ENCODE data around the gene ITGA5.

The ITGA5 gene

GRCh38 chr12:54388237-54389133 is 30.6 kb downstream of the ITGA5 start:
- DNase-seq = no peak

DNA sequence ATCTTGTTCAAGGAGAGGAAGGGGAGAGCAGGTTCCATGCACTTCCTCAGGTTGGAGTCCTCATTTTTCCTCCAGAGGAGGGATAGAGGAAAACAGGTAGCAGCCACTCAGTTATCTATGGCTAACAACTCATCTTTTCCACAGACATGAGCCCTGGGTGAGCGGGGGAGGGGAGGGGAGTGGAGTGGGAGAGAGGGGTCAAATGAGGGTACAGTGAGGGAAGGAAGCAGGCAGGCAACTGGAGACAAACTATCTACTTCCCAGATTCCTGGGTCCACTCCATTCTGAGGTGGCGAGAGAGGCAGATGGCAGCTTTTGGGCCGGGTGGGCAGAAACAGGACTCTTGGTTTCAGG is 32.0 kb downstream of the ITGA5 start:
- no peak for DNase-seq

DNA sequence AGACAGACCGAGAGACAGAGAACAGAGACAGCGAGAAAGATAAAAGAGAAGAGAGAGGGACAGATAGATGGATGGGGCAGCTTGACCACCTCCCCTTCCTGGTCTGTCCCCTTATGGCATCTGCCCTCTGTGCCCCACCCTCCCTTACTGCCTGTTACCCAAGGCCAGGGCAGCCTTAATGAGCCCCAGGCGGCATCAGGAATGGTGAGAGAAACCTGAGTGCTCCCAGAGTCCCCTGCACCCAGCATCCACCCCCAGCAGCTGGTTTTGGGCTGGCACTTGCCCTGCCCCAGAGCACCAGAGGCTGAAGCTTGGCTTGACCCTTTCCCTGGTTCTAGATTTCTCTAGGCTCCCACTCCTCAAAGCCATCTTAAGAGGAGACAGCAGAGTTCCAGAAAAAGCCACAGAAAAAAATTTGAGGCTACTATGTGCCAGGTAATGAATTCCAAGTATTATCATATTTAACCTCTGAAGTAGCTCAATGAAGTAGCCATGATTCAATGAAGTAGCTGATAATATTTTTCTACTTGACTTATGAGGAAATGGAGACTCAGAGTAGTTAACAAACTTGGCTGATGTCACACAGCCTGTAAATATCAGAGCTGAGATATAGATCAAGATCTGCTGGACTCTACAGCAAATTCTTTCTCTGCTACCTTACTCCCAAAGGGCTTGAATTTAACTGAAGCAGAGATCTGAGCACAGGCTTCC is 32.5 kb downstream of the ITGA5 start:
- no peak for DNase-seq

- no peak for DNase-seq
Measured at GRCh38 chr12:54385251-54385914, 33.7 kb downstream of the ITGA5 start.

- no peak for DNase-seq
Measured at GRCh38 chr12:54384591-54385041, 34.5 kb downstream of the ITGA5 start, which contains the start of gene ZNF385A. Gene ZNF385A (minus strand): TSS chr12:54384733. CDS start chr12:54384514, 219 bp downstream.

DNA sequence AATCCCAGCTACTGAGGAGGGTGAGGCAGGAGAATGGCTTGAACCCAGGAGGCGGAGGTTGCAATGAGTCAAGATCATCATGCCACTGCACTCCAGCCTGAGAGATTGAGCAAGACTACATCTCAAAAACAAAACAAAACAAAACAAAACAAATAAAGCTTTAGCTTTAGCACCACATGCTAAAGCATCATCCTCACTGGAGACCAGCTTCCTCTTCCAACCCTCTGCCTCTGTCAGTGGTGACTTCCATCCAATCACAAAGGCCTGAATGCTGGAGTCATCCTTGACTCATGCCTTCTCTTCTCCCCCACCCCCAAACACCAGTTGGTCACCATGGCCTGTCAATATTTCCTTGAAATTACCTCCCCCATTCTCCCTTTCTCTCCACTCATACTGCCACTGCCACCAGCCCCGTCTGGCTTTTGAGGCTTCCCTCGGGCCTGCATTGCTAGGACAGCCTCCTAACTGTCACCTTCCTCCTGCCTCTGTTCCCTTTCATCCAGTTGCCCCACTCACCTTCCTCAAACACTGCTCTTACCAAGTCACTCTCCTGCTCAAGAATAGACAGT is 35.9 kb downstream of the ITGA5 start:
- DNase-seq = peak; percentile 91

- DNase-seq = no peak
Measured at GRCh38 chr12:54381136-54381535, 37.9 kb downstream of the ITGA5 start.

DNA sequence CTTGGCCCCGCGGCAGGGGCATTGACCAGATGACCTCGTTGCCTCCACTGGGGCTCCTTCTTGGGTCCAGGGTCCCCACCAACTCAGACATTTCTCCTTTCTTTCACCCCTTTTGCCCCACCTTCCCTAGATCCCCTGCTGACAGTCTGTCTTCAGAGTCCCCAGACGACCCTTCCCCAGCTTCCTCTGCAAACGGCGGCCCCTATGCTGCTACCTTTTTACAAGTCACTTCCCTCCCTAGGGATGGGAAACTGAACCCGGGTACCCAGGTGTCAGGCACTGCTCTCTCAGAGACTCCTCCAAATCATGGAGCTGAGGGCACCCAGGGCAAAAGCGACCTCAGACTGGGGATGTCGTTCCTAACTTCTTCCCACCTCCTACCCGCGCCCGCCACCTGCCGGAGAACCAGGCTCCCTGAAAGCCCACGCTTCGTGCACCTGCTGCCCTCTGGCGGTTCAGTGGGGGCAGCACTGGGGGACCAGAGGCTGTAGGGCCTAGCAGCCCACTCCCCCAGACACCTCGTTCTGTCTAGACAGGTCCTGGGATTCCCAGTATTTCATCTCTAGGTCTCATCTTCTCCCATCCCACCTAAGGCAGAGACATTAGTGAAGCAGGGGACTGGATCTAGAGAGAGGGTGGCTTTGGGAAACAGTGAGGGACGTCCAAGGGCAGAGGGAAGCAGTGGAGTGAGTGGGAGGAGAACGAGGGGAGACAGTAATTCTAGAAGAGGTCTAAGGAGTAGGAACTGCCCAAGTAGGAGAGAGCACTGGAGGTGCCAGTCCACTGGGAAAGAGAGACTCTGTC is 39.5 kb downstream of the ITGA5 start:
- DNase-seq = peak; percentile 84

DNA sequence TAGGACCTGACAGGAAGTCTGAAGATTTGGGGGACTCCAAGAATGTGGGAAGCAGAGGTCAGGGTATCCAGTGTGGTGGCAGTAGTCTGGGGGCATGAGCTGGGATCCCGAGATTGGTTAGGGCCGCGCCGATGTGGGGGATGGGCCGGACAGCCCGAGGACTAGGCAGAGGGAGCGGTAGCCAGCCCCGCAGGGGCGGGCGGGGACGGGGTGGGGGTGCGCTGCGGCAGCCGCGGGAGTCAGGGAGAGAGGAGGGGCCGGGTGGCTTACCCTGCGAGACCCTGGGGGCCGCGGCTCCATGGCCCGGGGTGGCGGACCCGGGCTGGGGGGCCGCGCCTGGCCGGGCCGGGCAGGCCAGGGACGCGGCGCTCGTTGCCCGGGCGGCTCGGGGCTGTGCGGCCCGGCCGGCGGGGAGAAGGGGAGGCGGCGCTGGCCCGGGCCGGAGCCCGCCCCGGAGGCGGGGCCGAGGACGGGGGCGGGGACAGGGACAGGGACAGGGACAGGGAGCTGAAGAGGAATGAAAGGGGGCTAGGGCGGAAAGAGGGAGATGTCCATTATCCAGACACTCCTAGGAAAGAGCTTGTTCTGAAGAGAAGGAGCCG is 40.2 kb downstream of the ITGA5 start:
- peak; percentile 65 for DNase-seq

- DNase-seq = no peak
Measured at GRCh38 chr12:54377797-54378515, 41.1 kb downstream of the ITGA5 start.

- no peak for DNase-seq
Measured at GRCh38 chr12:54377007-54377406, 42.1 kb downstream of the ITGA5 start.

DNA sequence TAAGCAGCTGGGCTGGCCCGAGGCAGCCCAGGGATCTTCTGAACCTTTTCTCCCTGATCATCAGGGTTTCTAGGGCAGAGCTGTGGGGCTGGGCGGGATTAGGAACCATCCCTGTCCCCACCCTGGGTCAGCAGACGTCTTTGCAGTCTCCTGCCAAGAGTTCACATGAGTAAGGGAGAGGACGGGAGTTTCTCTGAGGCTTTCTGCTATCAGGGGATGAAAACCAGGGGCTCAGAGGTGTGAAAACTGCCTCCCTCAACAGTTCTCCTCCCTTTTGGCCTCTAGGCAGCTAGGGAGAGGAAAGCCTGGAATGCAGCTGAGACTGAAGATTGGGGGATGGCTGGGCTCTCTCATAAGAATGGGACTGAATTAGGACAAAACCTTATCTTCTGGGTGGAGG is 42.5 kb downstream of the ITGA5 start:
- no peak for DNase-seq

DNA sequence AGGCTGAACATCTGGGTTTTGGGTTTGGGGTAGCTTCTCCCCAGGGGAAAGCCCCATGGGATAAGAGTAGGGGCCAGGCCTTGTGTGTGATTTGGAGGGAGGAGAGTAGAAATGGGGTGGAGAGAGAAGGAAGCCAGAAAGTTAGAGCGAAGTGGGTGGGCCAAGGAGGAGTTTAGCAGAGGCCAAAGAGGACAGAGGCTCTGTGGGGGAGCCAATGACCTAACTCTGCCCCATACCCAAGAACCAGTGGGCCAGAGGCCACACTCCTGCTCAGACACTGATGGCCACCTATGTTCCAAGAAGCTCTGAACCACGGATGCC is 43.8 kb downstream of the ITGA5 start:
- no peak for DNase-seq

DNA sequence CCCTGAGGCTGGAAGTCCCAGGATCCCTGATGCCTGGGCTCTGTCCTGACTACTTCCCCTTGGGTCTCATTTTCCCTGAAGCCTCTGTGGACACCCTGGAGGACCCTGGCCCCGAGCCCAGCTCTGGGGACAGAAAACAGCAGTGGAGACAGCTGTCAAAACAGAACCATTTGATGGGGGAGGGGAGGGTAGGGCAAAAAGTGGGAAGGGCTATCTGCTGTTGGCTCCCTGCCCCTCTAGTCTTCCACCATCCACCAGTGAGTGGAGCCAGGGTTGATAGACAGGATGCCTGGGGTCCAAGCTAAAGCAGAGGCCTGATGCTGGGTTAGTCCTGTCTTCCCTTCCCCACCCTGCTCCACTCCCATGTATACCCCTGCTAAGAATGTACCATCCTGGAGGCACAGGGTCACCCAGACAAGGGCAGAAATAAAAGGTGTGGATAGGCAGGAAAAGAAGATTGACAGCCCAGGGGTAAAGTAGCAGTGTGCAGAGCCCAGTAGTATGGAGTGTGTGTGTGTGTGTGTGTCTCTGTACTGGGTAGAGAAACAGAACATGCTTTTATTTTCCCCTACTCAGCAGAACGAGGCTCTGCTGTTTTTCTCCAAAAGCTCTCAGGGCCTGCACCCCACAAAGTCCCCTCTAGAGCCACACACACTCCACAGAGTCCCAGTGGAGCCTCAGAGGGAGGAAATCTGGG is 44.4 kb downstream of the ITGA5 start:
- no peak for DNase-seq

- peak; percentile 45 for DNase-seq
Measured at GRCh38 chr12:54373649-54374561, 45.2 kb downstream of the ITGA5 start.

GRCh38 chr12:54372113-54372806 is 46.8 kb downstream of the ITGA5 start:
- no peak for DNase-seq

DNA sequence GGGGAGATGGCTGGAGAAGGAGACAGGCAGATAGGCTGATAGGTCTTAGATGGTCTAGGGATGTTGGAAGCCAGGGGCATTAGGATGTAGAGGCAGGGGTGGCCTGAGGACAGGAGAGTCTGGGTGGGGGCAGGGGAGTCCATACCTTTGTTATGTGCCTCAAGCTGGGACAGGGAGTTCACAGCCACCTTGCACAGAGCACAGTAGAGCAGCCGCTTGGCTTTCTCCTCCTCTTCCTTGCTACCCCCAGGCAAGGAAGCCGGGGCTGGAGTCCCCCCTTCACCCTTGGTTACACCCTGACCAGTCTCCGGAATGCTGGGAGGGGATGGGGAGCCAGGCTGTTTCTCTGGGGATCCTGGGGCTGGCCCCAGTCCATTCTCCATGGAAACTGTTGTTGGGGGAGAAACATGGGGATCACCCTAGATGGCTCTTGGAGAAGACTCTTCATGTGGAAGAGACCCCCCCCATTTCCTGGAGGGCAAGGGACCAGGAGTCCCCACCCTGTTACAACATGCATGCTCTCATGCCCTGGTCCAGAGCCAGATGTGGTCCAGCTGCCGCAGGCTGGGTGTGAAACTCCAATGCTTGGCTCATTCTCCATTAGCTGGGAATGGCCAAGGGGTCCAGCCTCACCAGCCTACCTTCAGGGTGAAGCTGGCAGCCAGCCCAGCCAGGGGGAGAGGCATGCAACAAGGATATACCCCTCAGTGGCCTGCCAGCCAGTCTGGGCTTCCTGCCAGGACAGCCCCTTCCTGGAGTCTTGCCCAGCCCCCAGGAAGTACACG is 47.5 kb downstream of the ITGA5 start:
- no peak for DNase-seq

Measured in fibroblast of skin of back (primary cell).